Spleen (tissue), 11 donors: ENCODE data around the gene PTGS1. TPM values are rescaled to one million over a fixed set of nuclear protein-coding genes. Genes with fewer than 3 reads are reported as not detected.

ENCODE experiments used
- DNase-seq: peaks from one replicate; pipeline ENCODE4 v3.0.0-alpha.2; 2020
- H3K27ac ChIP-seq, 8 donors: fragments of 200-600 bp; sonication (generic) in 7 of 8; 1 replicate in 4 of 8; 2 replicates in 4 of 8; pipeline versions ENCODE4 v1.5.0 to v1.8.0; 2016 to 2021; ENCODE audit warnings: inconsistent platforms in 4 of 8, mild to moderate bottlenecking in 4 of 8, moderate library complexity in 1 of 8
- H3K27me3 ChIP-seq, 7 donors: fragments of 200-600 bp; sonication (generic) in 6 of 7; replicated peaks in 1 of 7; 1 replicate in 4 of 7; 2 replicates in 3 of 7; pipeline versions ENCODE4 v1.5.0 to v1.8.0; 2016 to 2021; ENCODE audit warnings: inconsistent platforms in 3 of 7, mild to moderate bottlenecking in 1 of 7
- H3K36me3 ChIP-seq, 6 donors: fragments of 200-600 bp; sonication (generic) in 5 of 6; 1 replicate in 4 of 6; 2 replicates in 2 of 6; pipeline versions ENCODE4 v1.5.0 to v1.8.0; 2016 to 2021; ENCODE audit warnings: inconsistent platforms in 2 of 6
- H3K4me1 ChIP-seq, 6 donors: fragments of 200-600 bp; sonication (generic) in 5 of 6; 1 replicate in 3 of 6; 2 replicates in 3 of 6; pipeline versions ENCODE4 v1.5.0 to v1.8.0; 2016 to 2021; ENCODE audit warnings: inconsistent platforms in 3 of 6
- H3K4me3 ChIP-seq, 8 donors: fragments of 200-600 bp; sonication (generic) in 7 of 8; 1 replicate in 4 of 8; 2 replicates in 4 of 8; pipeline versions ENCODE4 v1.5.0 to v1.8.0; 2016 to 2021; ENCODE audit warnings: inconsistent platforms in 4 of 8, mild to moderate bottlenecking in 4 of 8, moderate library complexity in 2 of 8
- H3K9me3 ChIP-seq, 8 donors: fragments of 200-600 bp; sonication (generic) in 7 of 8; 1 replicate in 4 of 8; 2 replicates in 4 of 8; pipeline versions ENCODE4 v1.5.0 to v1.8.0; 2016 to 2021; ENCODE audit warnings: inconsistent platforms in 4 of 8
- CTCF ChIP-seq, 11 experiments: fragments of 200-600 bp in 7 of 11; fragments of 450-650 bp in 4 of 11; sonication (generic) in 4 of 11; IDR thresholded peaks in 8 of 11; conservative IDR thresholded peaks in 3 of 11; 1 replicate in 7 of 11; 2 replicates in 4 of 11; pipeline versions ENCODE4 v1.4.0 to v1.8.0; 2016 to 2021; ENCODE audit warnings: antibody characterized with exemption in 11 of 11, inconsistent platforms in 4 of 11, mild to moderate bottlenecking in 1 of 11
- POLR2A ChIP-seq, 3 donors: fragments of 450-650 bp; IDR thresholded peaks; one replicate each; pipeline ENCODE4 v1.5.1; 2017; ENCODE audit warnings: antibody characterized with exemption in 3 of 3, mild to moderate bottlenecking in 1 of 3
- POLR2AphosphoS5 ChIP-seq, 3 donors: sonication (generic); formaldehyde crosslinking; IDR thresholded peaks; one replicate each; pipeline ENCODE4 v1.5.1; 2017; ENCODE audit warnings: antibody characterized with exemption in 3 of 3
- WGBS, 5 donors: extraction: QIAGEN DNeasy Blood & Tissue Kit in 3 of 5; methylation state at CpG; one replicate each; pipeline versions ENCODE4 v1.1.5 to v1.1.7; 2013 to 2018; 5-methylcytosine and 5-hydroxymethylcytosine counted together
- intact Hi-C: fragments of 100-400 bp; cut with DNase I; formaldehyde crosslinking; loops from one replicate; pipeline ENCODE4 v1.15.0; 2023; ENCODE audit warnings: low total_unique reads
- polyA plus RNA-seq, 3 donors: library from polyadenylated mRNA; stranded (reverse); fragments of 200-250 nt; gene quantifications; one replicate each; pipeline ENCODE4 v1.2.1, GENCODE V29; 2013
- total RNA-seq, 7 donors: library from RNA; depleted of rRNA in 3 of 7; stranded (reverse); fragments of >200 nt in 3 of 7; fragmentation: NEBNext Ultra II Directional in 4 of 7; extraction: Animal tissue kit (Norgen Biotek cat#: 25700) in 4 of 7; gene quantifications; one replicate each; pipeline versions ENCODE4 v1.1.0 to v1.2.1, GENCODE V29; 2016 to 2021
- donor health status: healthy with polysubstance abuse.
- donor health status: DM: no; HTN: no; CAD: no; lungs with moderate emphysema.
- donor health status: DM: no; HTN: no; CAD: no.
- donor health status: Bipolar disorder and iron deficiency.
- donor health status: healthy.
- donor health status: DM: no; HTN: no; CAD: no.
- donor health status: DM: yes; HTN: yes; CAD: no.

Gene PTGS1
- total and polyA plus RNA-seq, 10 donors: 2.8 to 18.6 (median 13.9) TPM

- H3K27ac ChIP-seq: no peak overlapping the region
- peaks cover 0 to 4% (median 0%) of the 10 kb centered on the region in 7 donors for H3K27me3 ChIP-seq
- no peaks in the 10 kb centered on the region for H3K9me3 ChIP-seq
- WGBS, 5 donors: 68 to 83% (median 75%) methylated on average over 21 to 26 of the region's 26 CpGs
- no peak overlapping the region for H3K4me3 ChIP-seq
- H3K36me3 ChIP-seq: no peaks in the 10 kb centered on the region
- DNase-seq: no peak
- TF ChIP-seq POLR2AphosphoS5 (IDR thresholded peaks at IDR 0.05): peak in 1 of 3 donors; percentile 10
- TF ChIP-seq POLR2A (IDR thresholded peaks at IDR 0.05): no peak
- intact Hi-C loops: no loop called here
- H3K4me1 ChIP-seq: peaks cover 0 to 8% (median 2%) of the 10 kb centered on the region in 6 donors
Measured at GRCh38 chr9:122336866-122337555, 33.8 kb upstream of the PTGS1 start.

- H3K9me3 ChIP-seq: no peaks in the 10 kb centered on the region
Measured at GRCh38 chr9:122337556-122337929, 33.3 kb upstream of the PTGS1 start.

GRCh38 chr9:122338536-122338935 is 32.3 kb upstream of the PTGS1 start:
- Histone ChIP-seq H3K4me3 (no peak overlapping the region), H3K27ac (no peak overlapping the region), H3K27me3 (peaks cover 0 to 4% (median 0%) of the 10 kb centered on the region in 7 donors), H3K9me3 (no peaks in the 10 kb centered on the region), H3K4me1 (peaks cover 0 to 3% (median 0%) of the 10 kb centered on the region in 6 donors), H3K36me3 (no peaks in the 10 kb centered on the region)
- no peak for DNase-seq
- TF ChIP-seq CTCF (IDR thresholded peaks at IDR 0.05 in 8 of 11, conservative IDR thresholded peaks at IDR 0.05 in 3 of 11): no peak
- TF ChIP-seq POLR2AphosphoS5 (IDR thresholded peaks at IDR 0.05): no peak
- TF ChIP-seq POLR2A (IDR thresholded peaks at IDR 0.05): no peak
- 71 to 84% (median 76%) methylated on average over 6 of the region's 6 CpGs for WGBS, 5 donors
- intact Hi-C loops: no loop called here

More at GRCh38 chr9:122337556-122337929, 33.3 kb upstream of the PTGS1 start:
- no peak for DNase-seq
- 82 to 92% (median 84%) methylated on average over 3 to 4 of the region's 4 CpGs for WGBS, 5 donors
- Histone ChIP-seq H3K27me3 (peaks cover 0 to 4% (median 0%) of the 10 kb centered on the region in 7 donors), H3K36me3 (no peaks in the 10 kb centered on the region), H3K27ac (no peak overlapping the region), H3K4me3 (no peak overlapping the region), H3K4me1 (peaks cover 0 to 3% (median 1%) of the 10 kb centered on the region in 6 donors)
- intact Hi-C loops: no loop called here
- TF ChIP-seq CTCF (IDR thresholded peaks at IDR 0.05 in 8 of 11, conservative IDR thresholded peaks at IDR 0.05 in 3 of 11): no peak

GRCh38 chr9:122338994-122339393 is 31.8 kb upstream of the PTGS1 start:
- TF ChIP-seq CTCF (IDR thresholded peaks at IDR 0.05 in 8 of 11, conservative IDR thresholded peaks at IDR 0.05 in 3 of 11): no peak
- TF ChIP-seq POLR2A (IDR thresholded peaks at IDR 0.05): no peak
- TF ChIP-seq POLR2AphosphoS5 (IDR thresholded peaks at IDR 0.05): no peak
- Histone ChIP-seq H3K9me3 (no peaks in the 10 kb centered on the region), H3K27me3 (peaks cover 0 to 4% (median 0%) of the 10 kb centered on the region in 7 donors), H3K36me3 (no peaks in the 10 kb centered on the region), H3K27ac (no peak overlapping the region), H3K4me1 (peaks cover 0 to 3% (median 0%) of the 10 kb centered on the region in 6 donors), H3K4me3 (no peak overlapping the region)
- intact Hi-C loops: no loop called here
- peak; percentile 29 for DNase-seq
- WGBS, 5 donors: 65 to 87% (median 75%) methylated on average over 3 of the region's 3 CpGs
